ENCODE measurements around the gene SRBD1. TPM values are rescaled to one million over a fixed set of nuclear protein-coding genes. Genes with fewer than 3 reads are reported as not detected.

Gene SRBD1
- total RNA-seq, 1 experiment from 2014 or later: 20.6 TPM

- intact Hi-C loops (cut with micrococcal nuclease): no loop called here
- no peaks in the 10 kb centered on the region for H4K20me1 ChIP-seq (ENCODE audit: insufficient read depth)
- no peak overlapping the region for H3K27ac ChIP-seq (ENCODE audit: low read depth, low read length)
- ChIA-PET RAD21 (ENCODE audit: low non-redundant PET in 1 of 2, low total read pairs in 2 of 2, uncharacterized antibody in 2 of 2, unreplicated experiment in 2 of 2) (no interaction called here), POLR2A (no interaction called here), CTCF (no interaction called here)
- H3K9ac ChIP-seq (ENCODE audit: low read length): no peak overlapping the region
- no peaks in the 10 kb centered on the region for H3K9me3 ChIP-seq (ENCODE audit: control insufficient read depth in 1 of 2, insufficient read depth in 1 of 2, low read depth in 1 of 2, low read length in 2 of 2)
- no peak overlapping the region for H3K4me3 ChIP-seq (replicated peaks in 1 of 2; ENCODE audit: low read depth in 1 of 2, low read length in 2 of 2)
- no peak for TF ChIP-seq SP1 (IDR thresholded peaks at IDR 0.05; ENCODE audit: low read depth)
- TF ChIP-seq FOSL1 (IDR thresholded peaks at IDR 0.05; ENCODE audit: low read depth): no peak
- no peak for TF ChIP-seq TCF7L2 (IDR thresholded peaks at IDR 0.05; ENCODE audit: borderline replicate concordance, extremely low read depth, insufficient read depth, insufficient read length)
- TF ChIP-seq CEBPB (IDR thresholded peaks at IDR 0.05; ENCODE audit: low read depth): no peak
- TF ChIP-seq JUND (IDR thresholded peaks at IDR 0.05): no peak
- no peak for TF ChIP-seq EZH2phosphoT487 (IDR thresholded peaks at IDR 0.05; ENCODE audit: borderline replicate concordance)
- TF ChIP-seq RAD21 (IDR thresholded peaks at IDR 0.05; ENCODE audit: low read depth): no peak
- TF ChIP-seq ZNF274 (IDR thresholded peaks at IDR 0.05; ENCODE audit: low read depth, low read length): no peak
- H3K4me2 ChIP-seq (ENCODE audit: low read length): no peak overlapping the region
- H2AFZ ChIP-seq (ENCODE audit: low read depth, low read length, poor library complexity, severe bottlenecking): no peak overlapping the region
- no peaks in the 10 kb centered on the region for H3K79me2 ChIP-seq (ENCODE audit: insufficient read depth, low read length)
- ATAC-seq: no peak
- BruUV-seq (replicated peaks): no TSS peak
- no peaks in the 10 kb centered on the region for H3K36me3 ChIP-seq (ENCODE audit: control insufficient read depth in 1 of 2, insufficient read depth in 2 of 2, low read length in 2 of 2)
- no peak for DNase-seq (ENCODE audit: low read depth, low spot score)
- H3K27me3 ChIP-seq (ENCODE audit: insufficient read depth, low read length): no peaks in the 10 kb centered on the region
- no peaks in the 10 kb centered on the region for H3K4me1 ChIP-seq (ENCODE audit: control insufficient read depth in 1 of 2, insufficient read depth in 2 of 2, low read length in 2 of 2)
- H3K9me2 ChIP-seq (ENCODE audit: insufficient read depth): no peaks in the 10 kb centered on the region
Measured at GRCh38 chr2:45623098-45623497, 12.0 kb upstream of the SRBD1 start.

- RAD21 ChIA-PET (ENCODE audit: low non-redundant PET in 1 of 2, low total read pairs in 2 of 2, uncharacterized antibody in 2 of 2, unreplicated experiment in 2 of 2): no interaction called here
- Histone ChIP-seq H3K9me3 (ENCODE audit: control insufficient read depth in 1 of 2, insufficient read depth in 1 of 2, low read depth in 1 of 2, low read length in 2 of 2) (no peaks in the 10 kb centered on the region), H3K27me3 (ENCODE audit: insufficient read depth, low read length) (no peaks in the 10 kb centered on the region), H3K9ac (ENCODE audit: low read length) (no peak overlapping the region), H4K20me1 (ENCODE audit: insufficient read depth) (no peaks in the 10 kb centered on the region), H3K79me2 (ENCODE audit: insufficient read depth, low read length) (no peaks in the 10 kb centered on the region), H3K4me3 (replicated peaks in 1 of 2; ENCODE audit: low read depth in 1 of 2, low read length in 2 of 2) (no peak overlapping the region), H2AFZ (ENCODE audit: low read depth, low read length, poor library complexity, severe bottlenecking) (no peak overlapping the region), H3K36me3 (ENCODE audit: control insufficient read depth in 1 of 2, insufficient read depth in 2 of 2, low read length in 2 of 2) (no peaks in the 10 kb centered on the region), H3K4me1 (ENCODE audit: control insufficient read depth in 1 of 2, insufficient read depth in 2 of 2, low read length in 2 of 2) (no peaks in the 10 kb centered on the region), H3K27ac (ENCODE audit: low read depth, low read length) (no peak overlapping the region), H3K4me2 (ENCODE audit: low read length) (no peak overlapping the region), H3K9me2 (ENCODE audit: insufficient read depth) (no peaks in the 10 kb centered on the region)
- DNase-seq (ENCODE audit: low read depth, low spot score) (no peak), ATAC-seq (no peak)
- BruUV-seq (replicated peaks): no TSS peak
- intact Hi-C loops (cut with micrococcal nuclease): no loop called here
- POLR2A ChIA-PET: no interaction called here
- CTCF ChIA-PET: no interaction called here
- no peak for TF ChIP-seq ELF1 (IDR thresholded peaks at IDR 0.05; ENCODE audit: borderline replicate concordance, low read depth)
- TF ChIP-seq MAX (IDR thresholded peaks at IDR 0.05): no peak
- TF ChIP-seq SRF (IDR thresholded peaks at IDR 0.05; ENCODE audit: low read depth): no peak
- TF ChIP-seq FOSL1 (IDR thresholded peaks at IDR 0.05; ENCODE audit: low read depth): no peak
- no peak for TF ChIP-seq CTCF (IDR thresholded peaks at IDR 0.05 in 2 of 3, conservative IDR thresholded peaks at IDR 0.05 in 1 of 3; ENCODE audit: borderline replicate concordance in 1 of 3, insufficient read depth in 1 of 3, low read depth in 2 of 3, low read length in 2 of 3)
- no peak for TF ChIP-seq CEBPB (IDR thresholded peaks at IDR 0.05; ENCODE audit: low read depth)
- no peak for TF ChIP-seq YY1 (IDR thresholded peaks at IDR 0.05; ENCODE audit: extremely low read depth, insufficient replicate concordance, low read depth, low read length)
- no peak for TF ChIP-seq JUND (IDR thresholded peaks at IDR 0.05)
- no peak for TF ChIP-seq TCF7L2 (IDR thresholded peaks at IDR 0.05; ENCODE audit: borderline replicate concordance, extremely low read depth, insufficient read depth, insufficient read length)
- no peak for TF ChIP-seq ZBTB33 (IDR thresholded peaks at IDR 0.05; ENCODE audit: extremely low read depth, insufficient replicate concordance, low read length)
- no peak for TF ChIP-seq RAD21 (IDR thresholded peaks at IDR 0.05; ENCODE audit: low read depth)
- TF ChIP-seq SP1 (IDR thresholded peaks at IDR 0.05; ENCODE audit: low read depth): no peak
- TF ChIP-seq POLR2AphosphoS5 (IDR thresholded peaks at IDR 0.05; ENCODE audit: low read depth, low read length): no peak
- no peak for TF ChIP-seq POLR2A (IDR thresholded peaks at IDR 0.05; ENCODE audit: borderline replicate concordance, extremely low read depth, insufficient read depth, insufficient read length)
Measured at GRCh38 chr2:45622336-45623075, 11.4 kb upstream of the SRBD1 start.

All from HCT116 (cell line).